GM23338 (cell line): Measurements from ENCODE around the gene KIAA2012. TPM values are rescaled to one million over a fixed set of nuclear protein-coding genes. Genes with fewer than 3 reads are reported as not detected.

Experiments
- ATAC-seq: fragments of 200-7000 bp; cut with Tn5 transposase; 3 replicates; pipeline ENCODE4 v1.9.1; 2020
- DNase-seq: peaks from one replicate; pipeline ENCODE4 v3.0.0-alpha.2; 2015; ENCODE audit warnings: low spot score
- H2AFZ ChIP-seq: fragments of 200-600 bp; sonication (generic); 2 replicates; pipeline ENCODE4 v1.8.0; 2016; ENCODE audit warnings: antibody characterized with exemption, mild to moderate bottlenecking, moderate library complexity
- H3F3A ChIP-seq: fragments of 200-600 bp; sonication (generic); replicated peaks from 2 replicates; pipeline ENCODE4 v1.8.0; 2017; ENCODE audit warnings: antibody characterized with exemption, mixed run types, low read depth
- H3K27ac ChIP-seq: fragments of 200-600 bp; sonication (generic); 2 replicates; pipeline ENCODE4 v1.6.1; 2016; ENCODE audit warnings: low read depth
- H3K27me3 ChIP-seq: fragments of 200-600 bp; sonication (generic); 2 replicates; pipeline ENCODE4 v1.8.0; 2016; ENCODE audit warnings: mild to moderate bottlenecking, mixed run types, moderate library complexity; ENCODE audit not compliant: insufficient read depth
- H3K36me3 ChIP-seq: fragments of 200-600 bp; sonication (generic); 2 replicates; pipeline ENCODE4 v1.8.0; 2016; ENCODE audit warnings: mild to moderate bottlenecking; ENCODE audit not compliant: insufficient read depth
- H3K4me1 ChIP-seq: fragments of 200-600 bp; sonication (generic); 2 replicates; pipeline ENCODE4 v1.8.0; 2016; ENCODE audit warnings: mild to moderate bottlenecking, moderate library complexity; ENCODE audit not compliant: insufficient read depth
- H3K4me2 ChIP-seq: fragments of 200-600 bp; sonication (generic); 2 replicates; pipeline ENCODE4 v1.7.1; 2017; ENCODE audit warnings: mixed run types
- H3K4me3 ChIP-seq: fragments of 200-600 bp; sonication (generic); 2 replicates; pipeline ENCODE4 v1.6.1; 2016; ENCODE audit warnings: mixed run types
- H3K79me2 ChIP-seq: fragments of 200-600 bp; sonication (generic); replicated peaks from 2 replicates; pipeline ENCODE4 v1.8.0; 2017; ENCODE audit warnings: mild to moderate bottlenecking; ENCODE audit not compliant: insufficient read depth
- H3K9me2 ChIP-seq: fragments of 200-600 bp; sonication (generic); 2 replicates; pipeline ENCODE4 v1.8.0; 2017; ENCODE audit not compliant: insufficient read depth
- H4K20me1 ChIP-seq: fragments of 200-600 bp; sonication (generic); replicated peaks from 2 replicates; pipeline ENCODE4 v1.8.0; 2017; ENCODE audit warnings: mild to moderate bottlenecking; ENCODE audit not compliant: insufficient read depth
- H3K27ac Mint-ChIP-seq: 2 replicates; pipeline ENCODE4 v1.8.0; 2020; ENCODE audit warnings: inconsistent platforms, mild to moderate bottlenecking, moderate library complexity, mixed read lengths
- H3K27me3 Mint-ChIP-seq: 3 replicates; pipeline ENCODE4 v1.8.0; 2022; ENCODE audit warnings: low read depth, mild to moderate bottlenecking, moderate library complexity, mixed read lengths, inconsistent platforms; ENCODE audit not compliant: insufficient read depth, poor library complexity
- H3K36me3 Mint-ChIP-seq: 3 replicates; pipeline ENCODE4 v1.8.0; 2021; ENCODE audit warnings: low read depth, mild to moderate bottlenecking, inconsistent platforms, moderate library complexity, mixed read lengths
- H3K4me1 Mint-ChIP-seq: 3 replicates; pipeline ENCODE4 v1.8.0; 2020; ENCODE audit warnings: mild to moderate bottlenecking, inconsistent platforms, mixed read lengths
- H3K4me3 Mint-ChIP-seq: 3 replicates; pipeline ENCODE4 v1.8.0; 2021; ENCODE audit warnings: moderate library complexity, mild to moderate bottlenecking, inconsistent platforms, mixed read lengths
- H3K9me3 Mint-ChIP-seq: 3 replicates; pipeline ENCODE4 v1.8.0; 2020; ENCODE audit warnings: moderate library complexity, mild to moderate bottlenecking, inconsistent platforms, mixed read lengths
- CREB1 ChIP-seq: fragments of 250-450 bp; sonication (Bioruptor Pico); IDR thresholded peaks from 2 replicates; pipeline ENCODE4 v1.5.0; 2020; ENCODE audit warnings: low read depth, mild to moderate bottlenecking, moderate library complexity
- CTCF ChIP-seq, 2 experiments: fragments of 200-600 bp in 1 of 2; sonication (generic) in 1 of 2; conservative IDR thresholded peaks; 2 replicates each; pipeline versions ENCODE4 v1.5.1 to v1.6.1; 2016 to 2017; ENCODE audit warnings: antibody characterized with exemption in 2 of 2, low read depth in 2 of 2, mild to moderate bottlenecking in 2 of 2, moderate library complexity in 1 of 2
- EZH2 ChIP-seq: fragments of 200-600 bp; sonication (generic); IDR thresholded peaks from one replicate; pipeline ENCODE4 v1.8.0; 2017; ENCODE audit warnings: antibody characterized with exemption, mild to moderate bottlenecking, low read depth; ENCODE audit not compliant: unreplicated experiment
- EZH2phosphoT487 ChIP-seq: fragments of 200-600 bp; sonication (generic); IDR thresholded peaks from one replicate; pipeline ENCODE4 v1.8.1; 2018; ENCODE audit warnings: antibody characterized with exemption; ENCODE audit not compliant: unreplicated experiment
- NANOG ChIP-seq: IDR thresholded peaks from 2 replicates; pipeline ENCODE4 v1.6.1; 2016; ENCODE audit warnings: antibody characterized with exemption, borderline replicate concordance
- POLR2AphosphoS5 ChIP-seq: IDR thresholded peaks from 2 replicates; pipeline ENCODE4 v1.6.1; 2016; ENCODE audit warnings: antibody characterized with exemption, low read depth
- STAT1 ChIP-seq: IDR thresholded peaks from one replicate; pipeline ENCODE4 v1.6.1; 2016; ENCODE audit warnings: antibody characterized with exemption; ENCODE audit not compliant: unreplicated experiment
- ZNF114 ChIP-seq: fragments of 250-450 bp; sonication (Bioruptor Pico); IDR thresholded peaks from 2 replicates; pipeline ENCODE4 v1.5.0; 2020; ENCODE audit warnings: mild to moderate bottlenecking, moderate library complexity
- ZNF331 ChIP-seq: fragments of 250-450 bp; sonication (Bioruptor Pico); IDR thresholded peaks from 2 replicates; pipeline ENCODE4 v1.5.0; 2020; ENCODE audit warnings: low read depth, mild to moderate bottlenecking, moderate library complexity
- ZNF462 ChIP-seq: fragments of 250-450 bp; sonication (Bioruptor Pico); IDR thresholded peaks from 2 replicates; pipeline ENCODE4 v1.5.0; 2020; ENCODE audit warnings: mild to moderate bottlenecking, moderate library complexity
- polyA plus RNA-seq: library from polyadenylated mRNA; unstranded; fragments of >200 nt; fragmentation: Nextera tagmentation; extraction: Ambion mirVana; gene quantifications from 2 replicates; pipeline ENCODE4 v1.2.1, GENCODE V29; 2016
- total RNA-seq: library from RNA; depleted of rRNA; stranded (reverse); fragments of >200 nt; shearing (Covaris generic); gene quantifications from 2 replicates; pipeline ENCODE4 v1.2.3, GENCODE V29; 2014
- TF ChIP-seq, protein P1 (sequence below): IDR thresholded peaks from 2 replicates; pipeline ENCODE4 v1.6.1; 2016; ENCODE audit warnings: antibody characterized with exemption
- TF ChIP-seq, protein P2 (sequence below): IDR thresholded peaks from one replicate; pipeline ENCODE4 v1.6.1; 2018; ENCODE audit warnings: antibody characterized with exemption; ENCODE audit not compliant: unreplicated experiment

The KIAA2012 gene
- total and polyA plus RNA-seq, 2 experiments from 2014 or later: 0.03 to 0.08 TPM

DNA sequence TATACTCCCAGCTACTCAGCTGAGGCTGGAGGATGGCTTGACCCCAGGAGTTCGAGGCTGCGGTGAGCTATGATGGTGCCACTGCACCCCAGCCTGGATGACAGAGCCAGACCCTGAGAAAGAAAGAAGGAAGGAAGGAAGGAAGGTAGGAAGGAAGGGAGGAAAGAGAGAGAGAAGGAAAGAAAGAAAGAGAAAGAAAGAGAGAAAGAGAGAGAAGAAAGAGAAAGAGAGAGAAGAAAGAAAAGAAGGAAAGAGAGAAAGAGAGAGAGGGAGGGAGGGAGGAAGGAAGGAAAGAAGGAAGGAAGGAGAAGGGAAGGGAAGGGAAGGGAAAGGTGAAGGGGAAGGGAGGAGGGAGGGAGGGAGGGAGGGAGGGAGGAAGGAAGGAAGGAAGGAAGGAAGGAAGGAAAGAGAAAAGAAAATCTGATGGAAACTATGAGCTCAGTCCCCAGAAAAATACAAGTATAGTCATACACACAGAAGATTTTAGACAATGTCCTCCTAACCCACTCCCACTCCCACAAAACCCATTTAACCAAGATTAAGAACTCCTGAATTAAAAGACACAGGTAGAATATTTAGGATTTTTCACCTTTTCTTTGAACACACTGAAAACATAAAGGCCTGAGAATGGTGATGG, 23.8 kb upstream of the KIAA2012 start (continued):
- TF ChIP-seq ZNF462: no peak

GRCh38 chr2:202049840-202050239, 23.2 kb upstream of the KIAA2012 start:
- H3K27ac Mint-ChIP-seq: no peak overlapping the region
- peaks cover 29% of the 10 kb centered on the region for H3K4me1 ChIP-seq
- DNase-seq: no peak
- H3K36me3 Mint-ChIP-seq: no peaks in the 10 kb centered on the region
- no peak overlapping the region for H3K4me3 ChIP-seq
- no peaks in the 10 kb centered on the region for H3K9me3 Mint-ChIP-seq
- H3F3A ChIP-seq: no peaks in the 10 kb centered on the region; the same call in 1 of the 2 replicates
- H2AFZ ChIP-seq: no peak overlapping the region
- no peak overlapping the region for H3K27ac ChIP-seq
- no peaks in the 10 kb centered on the region for H3K27me3 ChIP-seq
- TF ChIP-seq STAT1: no peak
- TF ChIP-seq POLR2AphosphoS5: no peak
- TF ChIP-seq CREB1 (CRISPR knock-in tag): no peak
- no peak for TF ChIP-seq EZH2
- no peak for TF ChIP-seq ZNF331 (CRISPR knock-in tag)
- TF ChIP-seq, protein P1, sequence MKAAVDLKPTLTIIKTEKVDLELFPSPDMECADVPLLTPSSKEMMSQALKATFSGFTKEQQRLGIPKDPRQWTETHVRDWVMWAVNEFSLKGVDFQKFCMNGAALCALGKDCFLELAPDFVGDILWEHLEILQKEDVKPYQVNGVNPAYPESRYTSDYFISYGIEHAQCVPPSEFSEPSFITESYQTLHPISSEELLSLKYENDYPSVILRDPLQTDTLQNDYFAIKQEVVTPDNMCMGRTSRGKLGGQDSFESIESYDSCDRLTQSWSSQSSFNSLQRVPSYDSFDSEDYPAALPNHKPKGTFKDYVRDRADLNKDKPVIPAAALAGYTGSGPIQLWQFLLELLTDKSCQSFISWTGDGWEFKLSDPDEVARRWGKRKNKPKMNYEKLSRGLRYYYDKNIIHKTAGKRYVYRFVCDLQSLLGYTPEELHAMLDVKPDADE: no peak
- no peak for TF ChIP-seq EZH2phosphoT487
- TF ChIP-seq ZNF114: no peak
- TF ChIP-seq, protein P2, sequence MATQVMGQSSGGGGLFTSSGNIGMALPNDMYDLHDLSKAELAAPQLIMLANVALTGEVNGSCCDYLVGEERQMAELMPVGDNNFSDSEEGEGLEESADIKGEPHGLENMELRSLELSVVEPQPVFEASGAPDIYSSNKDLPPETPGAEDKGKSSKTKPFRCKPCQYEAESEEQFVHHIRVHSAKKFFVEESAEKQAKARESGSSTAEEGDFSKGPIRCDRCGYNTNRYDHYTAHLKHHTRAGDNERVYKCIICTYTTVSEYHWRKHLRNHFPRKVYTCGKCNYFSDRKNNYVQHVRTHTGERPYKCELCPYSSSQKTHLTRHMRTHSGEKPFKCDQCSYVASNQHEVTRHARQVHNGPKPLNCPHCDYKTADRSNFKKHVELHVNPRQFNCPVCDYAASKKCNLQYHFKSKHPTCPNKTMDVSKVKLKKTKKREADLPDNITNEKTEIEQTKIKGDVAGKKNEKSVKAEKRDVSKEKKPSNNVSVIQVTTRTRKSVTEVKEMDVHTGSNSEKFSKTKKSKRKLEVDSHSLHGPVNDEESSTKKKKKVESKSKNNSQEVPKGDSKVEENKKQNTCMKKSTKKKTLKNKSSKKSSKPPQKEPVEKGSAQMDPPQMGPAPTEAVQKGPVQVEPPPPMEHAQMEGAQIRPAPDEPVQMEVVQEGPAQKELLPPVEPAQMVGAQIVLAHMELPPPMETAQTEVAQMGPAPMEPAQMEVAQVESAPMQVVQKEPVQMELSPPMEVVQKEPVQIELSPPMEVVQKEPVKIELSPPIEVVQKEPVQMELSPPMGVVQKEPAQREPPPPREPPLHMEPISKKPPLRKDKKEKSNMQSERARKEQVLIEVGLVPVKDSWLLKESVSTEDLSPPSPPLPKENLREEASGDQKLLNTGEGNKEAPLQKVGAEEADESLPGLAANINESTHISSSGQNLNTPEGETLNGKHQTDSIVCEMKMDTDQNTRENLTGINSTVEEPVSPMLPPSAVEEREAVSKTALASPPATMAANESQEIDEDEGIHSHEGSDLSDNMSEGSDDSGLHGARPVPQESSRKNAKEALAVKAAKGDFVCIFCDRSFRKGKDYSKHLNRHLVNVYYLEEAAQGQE: no peak
- no peak for TF ChIP-seq NANOG
- no peak for TF ChIP-seq CTCF (conservative IDR thresholded peaks at IDR 0.05; ENCODE audit: low read depth in 2 of 2)
- H3K4me2 ChIP-seq: no peak overlapping the region
- H3K36me3 ChIP-seq: no peaks in the 10 kb centered on the region
- H3K4me1 Mint-ChIP-seq: peaks cover 32% of the 10 kb centered on the region
- no peak overlapping the region for H3K4me3 Mint-ChIP-seq
- peaks cover 11% of the 10 kb centered on the region for H3K27me3 Mint-ChIP-seq
- no peak for ATAC-seq
- no peaks in the 10 kb centered on the region for H4K20me1 ChIP-seq
- H3K9me2 ChIP-seq: no peaks in the 10 kb centered on the region
- H3K79me2 ChIP-seq: no peaks in the 10 kb centered on the region
